HG03095 (cell line): ENCODE data around the gene TSC22D1.
"Not testable (repeated sequence)": the region's sequence is repeated elsewhere in the genome, so short reads cannot be mapped to it uniquely, and the experiment has no call there.

Experiments
- ATAC-seq: cut with Tn5 transposase; IDR thresholded peaks from one replicate; pipeline ENCODE4 v1.9.1; 2021; ENCODE audit warnings: moderate library complexity; ENCODE audit not compliant: unreplicated experiment

The TSC22D1 gene

GRCh38 chr13:44575741-44576350 lies at the start of gene TSC22D1:
TSC22D1 (minus strand) TSS chr13:44576330; CDS start chr13:44576074, 256 bp downstream.
- ATAC-seq, result no peak

- no peak for ATAC-seq
Observed at GRCh38 chr13:44622708-44623107, 46.6 kb upstream of the TSC22D1 start.

GRCh38 chr13:44622261-44622660 lies 46.1 kb upstream of the TSC22D1 start:
- ATAC-seq, result no peak

GRCh38 chr13:44620057-44620456 lies 43.9 kb upstream of the TSC22D1 start:
- ATAC-seq, result no peak

GRCh38 chr13:44619651-44620050 lies 43.5 kb upstream of the TSC22D1 start:
- ATAC-seq, result no peak

GRCh38 chr13:44618326-44618725 lies 42.2 kb upstream of the TSC22D1 start:
- no peak for ATAC-seq

- no peak for ATAC-seq
Observed at GRCh38 chr13:44617648-44618047, 41.5 kb upstream of the TSC22D1 start.

GRCh38 chr13:44609137-44609536 lies 33.0 kb upstream of the TSC22D1 start:
- ATAC-seq, result no peak

- ATAC-seq, result no peak
Observed at GRCh38 chr13:44605721-44606120, 29.6 kb upstream of the TSC22D1 start.

- no peak for ATAC-seq
Observed at GRCh38 chr13:44605275-44605674, 29.1 kb upstream of the TSC22D1 start.

- ATAC-seq, result no peak
Observed at GRCh38 chr13:44601586-44601985, 25.5 kb upstream of the TSC22D1 start.

- ATAC-seq, result not testable (repeated sequence)
Observed at GRCh38 chr13:44593861-44594592, 17.9 kb upstream of the TSC22D1 start.

- no peak for ATAC-seq
Observed at GRCh38 chr13:44592216-44592847, 16.2 kb upstream of the TSC22D1 start.

GRCh38 chr13:44591316-44591715 lies 15.2 kb upstream of the TSC22D1 start:
- no peak for ATAC-seq

GRCh38 chr13:44583137-44583536 lies 7.0 kb upstream of the TSC22D1 start:
- ATAC-seq, result no peak

GRCh38 chr13:44578067-44578400 lies 1.9 kb upstream of the TSC22D1 start:
- ATAC-seq, result no peak

- ATAC-seq, result peak; percentile 54
Observed at GRCh38 chr13:44577236-44578066, 1.3 kb upstream of the TSC22D1 start.

- ATAC-seq, result peak; percentile 17
Observed at GRCh38 chr13:44576351-44577235, 463 bp upstream of the TSC22D1 start.

- no peak for ATAC-seq
Observed at GRCh38 chr13:44575035-44575434, 1.1 kb downstream of the TSC22D1 start.

- no peak for ATAC-seq
Observed at GRCh38 chr13:44574466-44574855, 1.7 kb downstream of the TSC22D1 start.
